GM12892 (cell line): ENCODE data around the gene WLS.

Source experiments
- POLR2A ChIP-seq: IDR thresholded peaks from 2 replicates; pipeline ENCODE4 v1.6.1; 2011; ENCODE audit warnings: low read depth, low read length, control low read depth
- POLR2AphosphoS5 ChIP-seq: IDR thresholded peaks from 2 replicates; pipeline ENCODE4 v1.6.1; 2011; ENCODE audit warnings: low read depth, low read length, control low read depth
- TAF1 ChIP-seq: IDR thresholded peaks from 2 replicates; pipeline ENCODE4 v1.6.1; 2011; ENCODE audit warnings: low read depth, mild to moderate bottlenecking, control low read depth, low read length, borderline replicate concordance

DNA sequence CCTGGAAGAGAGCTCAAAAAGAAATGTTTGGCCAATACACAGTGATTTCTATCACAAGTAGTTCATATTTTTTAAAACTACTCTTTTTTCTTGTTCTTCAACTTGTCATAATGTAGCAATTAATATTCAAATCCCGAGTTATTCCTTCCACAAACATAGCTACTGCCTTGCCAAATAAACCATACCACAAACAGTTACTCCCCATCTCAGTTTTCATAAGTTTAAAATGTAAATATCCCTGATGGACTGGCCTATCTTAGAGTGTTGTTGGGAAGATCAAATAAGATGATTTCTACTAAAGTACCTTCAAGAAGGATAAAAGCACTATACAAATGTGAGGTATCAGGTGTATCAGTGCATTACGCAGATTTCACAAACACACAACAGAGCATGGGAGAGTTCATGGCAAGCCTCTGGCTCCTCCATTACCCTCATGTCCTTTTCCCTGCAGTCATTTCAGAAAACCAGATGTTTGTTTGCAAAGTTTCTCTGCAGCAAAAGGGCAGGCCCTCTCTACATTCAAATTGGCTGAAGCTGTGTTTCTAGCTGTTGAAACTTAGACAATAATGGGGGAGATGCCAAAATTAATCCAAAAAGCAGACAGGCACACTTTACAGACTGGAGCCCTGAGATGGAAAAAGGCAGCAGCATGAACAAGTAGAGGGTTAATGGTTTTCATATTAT, 16.1 kb downstream of the WLS start:
- no peak for TF ChIP-seq POLR2A
- no peak for TF ChIP-seq TAF1
- no peak for TF ChIP-seq POLR2AphosphoS5
